ENCODE results near the gene DDIT4. TPM values are rescaled to one million over a fixed set of nuclear protein-coding genes. Genes with fewer than 3 reads are reported as not detected.
A peak's percentile ranks its signal among the peaks of the same experiment; 100 is the strongest.

The DDIT4 gene
- total and polyA plus RNA-seq, 5 donors from 2014 or later = 62.1 to 403 (median 89.5) TPM

DNA sequence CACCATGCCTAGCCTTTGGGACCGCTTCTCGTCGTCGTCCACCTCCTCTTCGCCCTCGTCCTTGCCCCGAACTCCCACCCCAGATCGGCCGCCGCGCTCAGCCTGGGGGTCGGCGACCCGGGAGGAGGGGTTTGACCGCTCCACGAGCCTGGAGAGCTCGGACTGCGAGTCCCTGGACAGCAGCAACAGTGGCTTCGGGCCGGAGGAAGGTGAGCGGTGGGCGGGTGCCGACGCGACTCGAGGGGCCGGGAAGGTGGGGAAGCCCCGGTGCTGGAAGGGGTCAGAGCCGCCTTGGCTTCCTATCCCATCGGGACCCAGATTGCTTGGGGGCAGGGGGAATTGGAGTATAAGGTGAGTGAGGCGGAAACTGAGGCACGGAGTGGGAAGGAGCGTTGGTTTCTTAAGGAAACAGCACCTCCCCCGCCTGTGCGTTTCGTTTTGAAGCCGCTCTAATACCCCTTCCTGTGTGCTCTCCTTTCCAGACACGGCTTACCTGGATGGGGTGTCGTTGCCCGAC, 547 bp downstream of the DDIT4 start:
- ATAC-seq (ENCODE audit: low read depth in 2 of 2) = no peak
- Histone ChIP-seq H3K27ac (ENCODE audit: insufficient read depth, low read length, poor library complexity, severe bottlenecking) (peak overlapping the region; percentile 89), H3K4me3 (ENCODE audit: low read depth, low read length) (peak overlapping the region; percentile 88), H3K36me3 (ENCODE audit: control insufficient read depth, insufficient read depth, low read length) (peaks cover 7% of the 10 kb centered on the region), H3K4me1 (ENCODE audit: control insufficient read depth, insufficient read depth, low read length, poor library complexity, severe bottlenecking) (peaks cover 37% of the 10 kb centered on the region), H3K9me3 (ENCODE audit: control insufficient read depth in 2 of 2, low read length in 2 of 2) (no peaks in the 10 kb centered on the region), H3K27me3 (ENCODE audit: control insufficient read depth, insufficient read depth, low read length) (no peaks in the 10 kb centered on the region)
- DNase-seq = peak in 1 of 3 donors; percentile 79
- Mint-ChIP-seq H3K27me3 (no peaks in the 10 kb centered on the region), H3K4me3 (peak overlapping the region; percentile 98), H3K27ac (peak overlapping the region; percentile 89 to 98 (median 95)), H3K4me1 (peaks cover 21 to 46% (median 27%) of the 10 kb centered on the region in 4 donors), H3K9me3 (no peaks in the 10 kb centered on the region), H3K36me3 (peaks cover 20% of the 10 kb centered on the region)

- peak overlapping the region; percentile 89 to 98 (median 95) for H3K27ac Mint-ChIP-seq
- H3K9me3 Mint-ChIP-seq = no peaks in the 10 kb centered on the region
- no peaks in the 10 kb centered on the region for H3K9me3 ChIP-seq (ENCODE audit: control insufficient read depth in 2 of 2, low read length in 2 of 2)
- peaks cover 21 to 50% (median 29%) of the 10 kb centered on the region in 4 donors for H3K4me1 Mint-ChIP-seq
- peak overlapping the region; percentile 89 for H3K27ac ChIP-seq (ENCODE audit: insufficient read depth, low read length, poor library complexity, severe bottlenecking)
- no peaks in the 10 kb centered on the region for H3K27me3 ChIP-seq (ENCODE audit: control insufficient read depth, insufficient read depth, low read length)
- H3K4me3 ChIP-seq (ENCODE audit: low read depth, low read length) = peak overlapping the region; percentile 88
- H3K36me3 ChIP-seq (ENCODE audit: control insufficient read depth, insufficient read depth, low read length) = peaks cover 7% of the 10 kb centered on the region
- ATAC-seq (ENCODE audit: low read depth in 2 of 2) (peak; percentile 26 to 29), DNase-seq (peak; percentile 55 to 81 (median 77))
- peak overlapping the region; percentile 98 for H3K4me3 Mint-ChIP-seq
- H3K36me3 Mint-ChIP-seq = peaks cover 20% of the 10 kb centered on the region
- H3K4me1 ChIP-seq (ENCODE audit: control insufficient read depth, insufficient read depth, low read length, poor library complexity, severe bottlenecking) = peaks cover 37% of the 10 kb centered on the region
- H3K27me3 Mint-ChIP-seq = no peaks in the 10 kb centered on the region
Observed at GRCh38 chr10:72274730-72275350, 1.1 kb downstream of the DDIT4 start.

DNA sequence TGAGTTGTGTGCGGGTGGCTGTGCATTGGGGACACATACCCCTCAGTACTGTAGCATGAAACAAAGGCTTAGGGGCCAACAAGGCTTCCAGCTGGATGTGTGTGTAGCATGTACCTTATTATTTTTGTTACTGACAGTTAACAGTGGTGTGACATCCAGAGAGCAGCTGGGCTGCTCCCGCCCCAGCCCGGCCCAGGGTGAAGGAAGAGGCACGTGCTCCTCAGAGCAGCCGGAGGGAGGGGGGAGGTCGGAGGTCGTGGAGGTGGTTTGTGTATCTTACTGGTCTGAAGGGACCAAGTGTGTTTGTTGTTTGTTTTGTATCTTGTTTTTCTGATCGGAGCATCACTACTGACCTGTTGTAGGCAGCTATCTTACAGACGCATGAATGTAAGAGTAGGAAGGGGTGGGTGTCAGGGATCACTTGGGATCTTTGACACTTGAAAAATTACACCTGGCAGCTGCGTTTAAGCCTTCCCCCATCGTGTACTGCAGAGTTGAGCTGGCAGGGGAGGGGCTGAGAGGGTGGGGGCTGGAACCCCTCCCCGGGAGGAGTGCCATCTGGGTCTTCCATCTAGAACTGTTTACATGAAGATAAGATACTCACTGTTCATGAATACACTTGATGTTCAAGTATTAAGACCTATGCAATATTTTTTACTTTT, 1.8 kb downstream of the DDIT4 start:
- Mint-ChIP-seq H3K27me3 (no peaks in the 10 kb centered on the region), H3K4me1 (peaks cover 21 to 50% (median 27%) of the 10 kb centered on the region in 4 donors), H3K4me3 (peak overlapping the region; percentile 98), H3K36me3 (peaks cover 20% of the 10 kb centered on the region), H3K27ac (peak overlapping the region; percentile 89 to 98 (median 95)), H3K9me3 (no peaks in the 10 kb centered on the region)
- Histone ChIP-seq H3K36me3 (ENCODE audit: control insufficient read depth, insufficient read depth, low read length) (peaks cover 7% of the 10 kb centered on the region), H3K4me1 (ENCODE audit: control insufficient read depth, insufficient read depth, low read length, poor library complexity, severe bottlenecking) (peaks cover 37% of the 10 kb centered on the region), H3K27ac (ENCODE audit: insufficient read depth, low read length, poor library complexity, severe bottlenecking) (peak overlapping the region; percentile 89), H3K27me3 (ENCODE audit: control insufficient read depth, insufficient read depth, low read length) (no peaks in the 10 kb centered on the region), H3K4me3 (ENCODE audit: low read depth, low read length) (peak overlapping the region; percentile 88), H3K9me3 (ENCODE audit: control insufficient read depth in 2 of 2, low read length in 2 of 2) (no peaks in the 10 kb centered on the region)
- ATAC-seq (ENCODE audit: low read depth in 2 of 2) (no peak), DNase-seq (peak in 2 of 3 donors; percentile 33 to 34)

DNA sequence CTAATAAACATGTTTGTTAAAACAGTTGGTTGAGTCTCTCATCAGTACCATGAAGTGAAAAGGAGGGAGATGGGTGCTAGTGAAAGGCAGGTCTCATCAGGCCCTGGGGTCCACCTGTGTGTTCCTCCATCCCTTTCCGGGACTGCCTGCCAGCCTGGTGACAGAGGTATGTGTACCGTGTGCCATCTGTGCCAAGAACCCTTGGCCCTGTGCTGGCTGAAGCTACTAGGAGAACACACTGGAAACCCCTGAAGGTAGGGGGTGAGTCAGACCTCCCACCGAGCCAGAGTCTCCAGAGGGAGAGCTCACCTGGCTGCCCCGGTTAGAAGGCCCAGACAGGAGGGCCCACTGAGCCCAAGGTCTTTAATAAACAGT, 2.3 kb downstream of the DDIT4 start:
- H3K36me3 ChIP-seq (ENCODE audit: control insufficient read depth, insufficient read depth, low read length) = peaks cover 7% of the 10 kb centered on the region
- Mint-ChIP-seq H3K27ac (peak overlapping the region; percentile 89 to 98 (median 95)), H3K4me1 (peaks cover 20 to 47% (median 25%) of the 10 kb centered on the region in 4 donors), H3K36me3 (peaks cover 20% of the 10 kb centered on the region), H3K4me3 (peak overlapping the region; percentile 98), H3K9me3 (no peaks in the 10 kb centered on the region), H3K27me3 (no peaks in the 10 kb centered on the region)
- DNase-seq (no peak), ATAC-seq (ENCODE audit: low read depth in 2 of 2) (no peak)
- peak overlapping the region; percentile 88 for H3K4me3 ChIP-seq (ENCODE audit: low read depth, low read length)
- peaks cover 37% of the 10 kb centered on the region for H3K4me1 ChIP-seq (ENCODE audit: control insufficient read depth, insufficient read depth, low read length, poor library complexity, severe bottlenecking)
- peak overlapping the region; percentile 89 for H3K27ac ChIP-seq (ENCODE audit: insufficient read depth, low read length, poor library complexity, severe bottlenecking)
- H3K27me3 ChIP-seq (ENCODE audit: control insufficient read depth, insufficient read depth, low read length) = no peaks in the 10 kb centered on the region
- H3K9me3 ChIP-seq (ENCODE audit: control insufficient read depth in 2 of 2, low read length in 2 of 2) = no peaks in the 10 kb centered on the region

DNA sequence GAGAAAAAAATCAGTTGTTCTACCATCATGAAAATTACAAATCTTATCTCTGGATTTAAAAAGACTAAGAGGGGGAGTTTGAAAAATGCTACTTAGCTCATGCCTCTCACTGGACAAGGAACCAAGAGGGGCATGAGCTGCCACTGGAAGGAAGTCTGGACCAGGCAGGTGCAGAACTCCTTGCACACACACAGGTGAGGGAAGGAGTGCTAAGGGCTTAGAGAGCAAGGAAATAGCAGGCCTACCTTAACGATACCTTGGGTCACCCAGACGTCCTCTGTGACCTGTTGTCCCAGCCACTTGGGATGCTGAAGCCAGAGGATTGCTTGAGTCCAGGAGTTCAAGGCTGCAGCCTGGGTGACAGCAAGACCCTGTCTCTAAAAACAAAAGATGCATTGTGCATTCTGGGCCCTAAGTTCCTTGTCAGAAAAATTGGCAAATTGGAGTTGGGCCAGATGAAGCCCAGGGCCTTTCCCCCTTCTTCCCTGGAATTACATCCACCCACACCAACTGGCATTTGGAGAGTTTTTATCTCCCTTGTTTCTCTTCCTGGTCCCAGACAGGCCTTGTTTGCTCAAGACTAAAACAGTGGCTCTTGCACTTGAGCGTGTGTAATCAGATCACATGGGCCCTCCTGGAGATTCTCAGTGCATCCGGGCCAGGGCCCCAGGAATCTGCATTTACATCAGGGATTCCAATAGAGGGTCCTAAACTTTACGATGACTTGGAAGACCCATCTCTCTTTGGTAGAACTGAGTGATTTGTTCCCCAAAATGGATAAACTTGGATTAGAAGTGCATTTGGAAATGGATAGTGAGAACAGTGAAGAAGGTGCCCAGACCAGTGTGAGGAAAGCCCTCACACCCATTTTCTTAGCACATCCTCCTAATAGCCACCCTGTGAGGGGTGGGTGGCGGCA, 3.0 kb downstream of the DDIT4 start:
- Histone ChIP-seq H3K27ac (ENCODE audit: insufficient read depth, low read length, poor library complexity, severe bottlenecking) (peak overlapping the region; percentile 89), H3K27me3 (ENCODE audit: control insufficient read depth, insufficient read depth, low read length) (no peaks in the 10 kb centered on the region), H3K4me3 (ENCODE audit: low read depth, low read length) (peak overlapping the region; percentile 88), H3K36me3 (ENCODE audit: control insufficient read depth, insufficient read depth, low read length) (peaks cover 7% of the 10 kb centered on the region), H3K9me3 (ENCODE audit: control insufficient read depth in 2 of 2, low read length in 2 of 2) (no peaks in the 10 kb centered on the region), H3K4me1 (ENCODE audit: control insufficient read depth, insufficient read depth, low read length, poor library complexity, severe bottlenecking) (peaks cover 37% of the 10 kb centered on the region)
- H3K4me3 Mint-ChIP-seq = peak overlapping the region; percentile 98
- DNase-seq = no peak
- no peaks in the 10 kb centered on the region for H3K9me3 Mint-ChIP-seq
- ATAC-seq (ENCODE audit: low read depth in 2 of 2) = no peak
- peaks cover 17 to 44% (median 25%) of the 10 kb centered on the region in 4 donors for H3K4me1 Mint-ChIP-seq
- no peaks in the 10 kb centered on the region for H3K27me3 Mint-ChIP-seq
- H3K36me3 Mint-ChIP-seq = peaks cover 20% of the 10 kb centered on the region
- H3K27ac Mint-ChIP-seq = peak overlapping the region; percentile 89 to 98 (median 95)

DNA sequence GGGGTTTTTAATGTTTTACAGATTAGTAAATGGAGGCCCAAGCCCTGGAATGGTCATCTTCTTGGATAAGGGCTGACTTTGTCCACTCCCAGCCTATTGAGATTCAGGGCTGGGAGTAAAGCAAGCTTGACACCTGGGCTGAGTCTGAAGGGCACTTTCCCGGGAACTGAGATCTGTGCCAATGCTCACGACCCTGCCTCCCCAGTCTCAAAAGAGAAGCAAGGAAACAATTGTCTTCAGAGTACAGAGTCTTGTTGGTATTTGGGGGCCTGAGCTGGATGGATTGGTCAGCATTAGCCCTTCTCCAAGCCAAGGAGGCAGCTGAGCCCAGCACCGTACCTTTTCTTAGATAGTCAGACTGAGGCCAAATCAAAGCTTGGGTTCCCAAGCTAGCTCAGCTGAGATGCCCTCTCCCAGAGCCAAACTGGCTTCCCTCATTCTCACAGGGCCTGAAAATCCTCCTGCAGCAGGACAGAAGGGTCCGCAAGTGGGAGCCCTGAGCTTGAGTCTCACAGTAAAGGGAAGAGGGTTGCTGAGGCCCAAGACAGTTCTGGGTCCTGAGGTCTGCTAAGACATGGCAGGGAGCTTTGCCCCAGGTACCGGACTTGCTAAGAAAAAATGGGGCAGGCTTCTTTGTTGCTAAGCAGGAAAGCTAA, 3.7 kb downstream of the DDIT4 start:
- H3K4me1 Mint-ChIP-seq = peaks cover 17 to 43% (median 23%) of the 10 kb centered on the region in 4 donors
- no peaks in the 10 kb centered on the region for H3K9me3 Mint-ChIP-seq
- H3K27ac Mint-ChIP-seq = peak overlapping the region in 2 of 3 donors; percentile 26 to 89
- Histone ChIP-seq H3K9me3 (ENCODE audit: control insufficient read depth in 2 of 2, low read length in 2 of 2) (no peaks in the 10 kb centered on the region), H3K36me3 (ENCODE audit: control insufficient read depth, insufficient read depth, low read length) (peaks cover 7% of the 10 kb centered on the region), H3K27ac (ENCODE audit: insufficient read depth, low read length, poor library complexity, severe bottlenecking) (peak overlapping the region; percentile 89), H3K4me3 (ENCODE audit: low read depth, low read length) (no peak overlapping the region), H3K4me1 (ENCODE audit: control insufficient read depth, insufficient read depth, low read length, poor library complexity, severe bottlenecking) (peaks cover 34% of the 10 kb centered on the region), H3K27me3 (ENCODE audit: control insufficient read depth, insufficient read depth, low read length) (no peaks in the 10 kb centered on the region)
- H3K36me3 Mint-ChIP-seq = peaks cover 20% of the 10 kb centered on the region
- peak overlapping the region in 2 of 4 donors; percentile 82 to 98 for H3K4me3 Mint-ChIP-seq
- no peaks in the 10 kb centered on the region for H3K27me3 Mint-ChIP-seq
- ATAC-seq (ENCODE audit: low read depth in 2 of 2) = no peak
- no peak for DNase-seq
